Activated naive CD8-positive, alpha-beta T cell treated with anti-CD3 and anti-CD28 coated beads, Interleukin-2, amount 10 ng/mL, durations not matched to agents 7 days and 5 days (primary cell): Measurements from ENCODE around the gene FBN1. TPM values are rescaled to one million over a fixed set of nuclear protein-coding genes. Genes with fewer than 3 reads are reported as not detected.

Source experiments
- ATAC-seq: fragments of 150-1000 bp; cut with Tn5 transposase; one replicate; pipeline ENCODE4 v1.10.0; 2021; ENCODE audit warnings: low read depth, moderate library complexity
- POLR2A ChIA-PET: fragments of 350-600 bp; sonication (Branson Sonifier 250); formaldehyde crosslinking; loops from one replicate; lab custom pipeline; 2021; ENCODE audit warnings: antibody characterized with exemption; lab: Charles Lee
- DNase-seq: peaks from one replicate; pipeline ENCODE4 v3.0.0; 2021
- H3K27ac Mint-ChIP-seq: one replicate; pipeline ENCODE4 v1.8.0; 2022; ENCODE audit warnings: mild to moderate bottlenecking, mixed read lengths
- H3K27me3 Mint-ChIP-seq: one replicate; pipeline ENCODE4 v1.8.0; 2022; ENCODE audit warnings: mild to moderate bottlenecking, moderate library complexity, mixed read lengths
- H3K36me3 Mint-ChIP-seq: one replicate; pipeline ENCODE4 v1.8.0; 2021; ENCODE audit warnings: mild to moderate bottlenecking, mixed read lengths
- H3K4me1 Mint-ChIP-seq: one replicate; pipeline ENCODE4 v1.8.0; 2021; ENCODE audit warnings: mixed read lengths
- H3K4me3 Mint-ChIP-seq: one replicate; pipeline ENCODE4 v1.8.0; 2022; ENCODE audit warnings: mild to moderate bottlenecking, moderate library complexity, mixed read lengths
- H3K9me3 Mint-ChIP-seq: one replicate; pipeline ENCODE4 v1.8.0; 2021; ENCODE audit warnings: mixed read lengths
- total RNA-seq, 2 experiments: library from RNA; stranded (reverse); gene quantifications; one replicate each; pipeline ENCODE4 v1.2.3, GENCODE V29; 2021

FBN1 gene
- under 1 TPM; 0.43 to 0.75 TPM for total RNA-seq

DNA sequence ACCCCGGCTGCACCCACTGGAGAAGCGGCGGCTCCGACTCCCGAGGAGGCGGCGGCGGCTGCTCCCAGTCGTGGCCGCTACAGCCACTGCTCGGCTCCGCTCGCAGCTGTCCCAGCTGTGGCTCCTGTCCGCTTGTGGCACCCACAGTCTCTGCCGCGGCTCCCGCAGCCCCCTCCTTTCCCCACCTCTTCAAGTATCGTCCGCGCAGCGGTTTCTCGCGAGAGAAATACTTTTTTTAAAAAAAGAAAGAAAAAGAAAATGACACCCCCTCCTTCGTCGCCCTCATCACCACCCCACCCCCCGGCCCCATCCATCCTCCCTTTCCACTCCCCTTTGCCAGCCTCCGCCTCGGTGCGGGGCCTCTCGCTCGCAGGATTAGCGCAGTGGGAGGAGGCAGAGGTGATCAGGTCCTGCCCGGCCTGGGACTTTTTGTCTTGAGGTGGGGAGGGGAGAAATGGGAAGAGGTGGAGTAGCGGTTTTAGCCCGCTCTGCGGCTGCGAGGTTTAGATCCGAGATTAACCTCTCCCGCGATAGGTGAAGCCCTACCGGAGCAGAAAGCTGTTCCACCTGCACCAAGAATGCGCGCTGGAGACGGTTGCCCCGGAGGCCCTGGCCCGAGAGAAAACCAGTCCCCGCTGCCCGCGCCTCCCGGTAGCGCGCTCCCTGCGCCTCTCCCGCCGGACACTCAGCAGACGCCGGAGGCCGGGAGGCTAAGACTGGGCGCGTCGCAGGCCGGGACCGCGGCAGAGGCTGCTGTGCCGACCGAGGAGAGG is at the start of gene FBN1:
Gene FBN1 (minus strand): TSS at position 152 of the 773 bp plus-strand sequence. CDS start 940 bp downstream, outside the sequence.
- DNase-seq, result peak; percentile 55
- peaks cover 65% of the 10 kb centered on the region for H3K27me3 Mint-ChIP-seq

DNA sequence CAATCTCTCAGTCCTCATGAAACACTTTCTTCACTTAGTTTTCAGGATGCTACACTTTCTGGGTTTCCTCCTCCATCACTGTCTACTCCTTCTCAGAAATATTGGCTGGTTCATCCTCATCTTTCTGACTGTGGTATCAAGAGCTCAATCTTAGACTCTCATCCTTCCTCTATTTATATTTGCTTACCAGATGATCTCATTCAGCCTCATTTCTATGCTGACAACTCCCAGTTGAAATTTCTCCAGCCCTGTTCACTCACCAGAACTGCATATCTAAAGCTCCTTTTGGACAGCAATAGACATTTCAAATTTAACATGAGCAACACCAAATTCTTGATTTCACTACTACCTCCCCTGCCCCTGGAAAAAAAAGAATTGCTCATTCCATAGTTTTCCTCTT is 48.0 kb upstream of the FBN1 start:
- H3K4me1 Mint-ChIP-seq, result peaks cover 6% of the 10 kb centered on the region
- DNase-seq (no peak), ATAC-seq (no peak)
- H3K9me3 Mint-ChIP-seq, result no peaks in the 10 kb centered on the region
- H3K27me3 Mint-ChIP-seq, result peaks cover 2% of the 10 kb centered on the region
- H3K27ac Mint-ChIP-seq, result no peak overlapping the region
- no peak overlapping the region for H3K4me3 Mint-ChIP-seq
- peaks cover 4% of the 10 kb centered on the region for H3K36me3 Mint-ChIP-seq
- POLR2A ChIA-PET, result no interaction called here

More for the DNA sequence above, at the start of gene FBN1:
- Mint-ChIP-seq H3K4me3 (peak within 1 kb of the TSS; percentile 77), H3K27ac (no peak within 1 kb of the TSS), H3K36me3 (no peaks in the 10 kb centered on the region), H3K4me1 (peaks cover 6% of the 10 kb centered on the region), H3K9me3 (no peaks in the 10 kb centered on the region)
- peak; percentile 65 for ATAC-seq
- POLR2A ChIA-PET, result no interaction called here

DNA sequence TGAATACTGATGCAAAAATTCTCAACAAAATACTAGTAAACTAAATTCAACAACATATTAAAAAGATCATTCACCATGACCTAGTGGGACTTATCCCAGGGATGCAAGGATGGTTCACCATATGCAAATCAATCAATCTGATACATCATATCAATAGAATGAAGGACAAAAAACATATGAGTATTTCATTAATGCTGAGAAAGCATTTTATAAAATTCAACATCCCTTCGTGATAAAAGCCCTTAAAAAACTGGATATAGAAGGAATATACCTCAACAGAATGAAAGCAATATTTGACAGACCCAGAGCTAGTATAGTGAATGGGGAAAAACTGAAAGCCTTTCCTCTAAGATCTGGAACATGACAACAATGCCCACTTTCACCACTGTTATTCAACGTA is 43.0 kb upstream of the FBN1 start:
- Mint-ChIP-seq H3K9me3 (no peaks in the 10 kb centered on the region), H3K4me3 (no peak overlapping the region)
- POLR2A ChIA-PET, result no interaction called here

DNA sequence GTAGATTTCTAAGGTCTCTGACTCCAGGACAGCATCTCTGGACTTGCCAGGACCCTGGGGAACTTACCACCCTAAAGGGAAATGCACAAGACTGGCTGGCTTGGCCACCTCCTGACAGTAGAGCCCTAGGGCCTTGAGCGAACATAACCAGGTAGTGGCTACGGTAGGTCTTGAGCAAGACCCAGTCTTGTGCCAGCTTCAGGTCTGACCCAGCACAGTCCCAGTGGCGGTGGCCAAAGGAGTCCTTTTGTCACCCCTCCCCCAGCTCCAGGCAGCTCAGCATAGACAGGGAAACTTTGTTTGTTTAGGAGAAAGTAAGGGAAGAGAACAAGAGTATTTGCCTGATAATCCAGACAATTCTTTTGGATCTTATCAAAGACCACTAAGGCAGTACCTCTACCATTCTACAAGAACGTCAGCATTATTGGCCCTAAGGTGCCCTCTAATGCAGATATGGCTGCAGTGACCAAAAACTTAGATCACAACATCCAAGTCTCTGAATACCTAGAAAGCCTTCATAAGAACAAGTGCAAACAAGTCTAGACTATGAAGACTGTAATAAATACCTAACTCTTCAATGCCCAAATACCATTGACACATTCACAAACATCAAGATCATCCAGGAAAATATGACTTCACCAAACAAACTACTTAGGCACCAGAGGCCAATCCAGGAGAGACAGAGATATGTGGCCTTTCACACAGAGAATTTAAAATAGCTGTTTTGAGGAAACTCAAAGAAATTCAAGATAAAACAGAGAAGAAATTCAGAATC is 38.7 kb upstream of the FBN1 start:
- no peaks in the 10 kb centered on the region for H3K4me1 Mint-ChIP-seq
- no peak for ATAC-seq
- H3K27me3 Mint-ChIP-seq, result no peaks in the 10 kb centered on the region
- DNase-seq, result no peak
- no peaks in the 10 kb centered on the region for H3K36me3 Mint-ChIP-seq
- no peak overlapping the region for H3K4me3 Mint-ChIP-seq
- POLR2A ChIA-PET, result no interaction called here
- no peak overlapping the region for H3K27ac Mint-ChIP-seq
- H3K9me3 Mint-ChIP-seq, result no peaks in the 10 kb centered on the region

More for the DNA sequence above, 43.0 kb upstream of the FBN1 start:
- ATAC-seq (no peak), DNase-seq (no peak)
- no peaks in the 10 kb centered on the region for H3K4me1 Mint-ChIP-seq
- H3K27ac Mint-ChIP-seq, result no peak overlapping the region
- peaks cover 2% of the 10 kb centered on the region for H3K27me3 Mint-ChIP-seq
- no peaks in the 10 kb centered on the region for H3K36me3 Mint-ChIP-seq

DNA sequence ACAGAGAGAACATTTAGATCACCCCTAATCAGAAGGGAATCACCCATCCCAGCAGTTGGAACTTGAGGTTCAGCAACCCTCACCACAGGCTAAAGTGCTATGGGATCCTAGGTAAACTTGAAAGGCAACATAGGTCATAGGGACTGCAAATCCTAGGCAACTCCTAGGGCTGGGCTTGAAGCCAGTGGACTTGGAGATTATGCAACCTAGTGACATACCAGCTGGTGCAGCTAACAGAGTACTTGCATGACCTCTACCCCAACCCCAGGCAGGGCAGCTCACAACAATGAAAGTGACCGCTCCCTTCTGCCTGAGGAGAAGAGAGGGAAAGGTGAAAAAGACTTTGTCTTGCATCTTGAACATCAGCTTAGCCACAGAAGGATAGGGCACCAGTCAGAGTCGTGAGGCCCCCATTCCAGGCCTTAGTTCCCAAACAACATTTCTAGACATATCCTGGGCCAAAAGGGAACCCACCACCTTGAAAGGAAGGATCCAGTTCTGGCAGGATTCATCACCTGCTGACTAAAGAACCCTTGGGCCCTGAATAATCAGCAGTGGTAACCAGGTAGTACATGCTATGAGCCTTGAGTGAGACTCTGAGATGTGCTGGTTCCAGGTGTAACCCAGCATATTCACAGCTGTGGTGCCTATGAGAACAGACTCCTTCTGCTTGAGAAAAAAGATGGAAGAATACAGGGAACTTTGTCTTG is 37.6 kb upstream of the FBN1 start:
- ATAC-seq (no peak), DNase-seq (no peak)
- H3K9me3 Mint-ChIP-seq, result no peaks in the 10 kb centered on the region
- no peak overlapping the region for H3K27ac Mint-ChIP-seq
- no peak overlapping the region for H3K4me3 Mint-ChIP-seq
- H3K4me1 Mint-ChIP-seq, result no peaks in the 10 kb centered on the region
- no peaks in the 10 kb centered on the region for H3K36me3 Mint-ChIP-seq
- no peaks in the 10 kb centered on the region for H3K27me3 Mint-ChIP-seq
- POLR2A ChIA-PET, result no interaction called here

DNA sequence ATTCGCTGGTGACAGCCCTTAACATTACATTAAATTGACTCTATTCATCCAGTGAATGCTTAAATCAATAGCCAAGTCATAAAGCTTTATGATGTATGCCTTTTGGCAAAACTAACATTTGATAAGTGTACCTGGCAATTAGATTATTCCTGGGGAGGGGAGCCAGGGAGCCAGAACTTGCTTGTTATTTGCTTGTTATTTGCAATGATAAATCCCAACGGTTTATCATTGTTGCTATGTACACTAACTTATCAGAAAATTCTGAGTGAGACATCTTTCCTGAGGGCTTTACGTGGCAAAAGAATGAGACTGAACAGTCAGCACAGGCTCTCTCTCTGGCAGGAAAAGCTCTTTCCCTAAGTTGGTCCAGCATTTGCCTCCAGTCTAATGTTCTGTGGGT is 35.8 kb upstream of the FBN1 start:
- POLR2A ChIA-PET, result no interaction called here
- no peaks in the 10 kb centered on the region for H3K9me3 Mint-ChIP-seq

DNA sequence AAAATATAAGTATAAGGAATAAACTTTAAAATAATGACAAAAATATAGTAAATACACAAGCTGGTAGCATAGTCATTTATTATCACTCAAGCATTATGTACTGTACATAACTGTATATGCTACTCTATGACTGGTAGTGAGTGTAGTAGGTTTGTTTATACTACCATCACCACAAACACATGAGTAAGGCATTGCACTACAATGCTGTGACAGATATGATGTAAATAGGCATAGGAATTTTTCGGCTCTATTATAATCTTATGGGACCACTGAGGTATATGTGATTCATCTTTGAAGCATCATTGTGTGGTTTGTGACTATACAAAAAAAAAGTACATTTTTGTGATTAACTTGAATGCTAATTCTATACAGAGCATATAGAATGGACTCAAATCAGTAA is 35.3 kb upstream of the FBN1 start:
- Mint-ChIP-seq H3K36me3 (no peaks in the 10 kb centered on the region), H3K27me3 (no peaks in the 10 kb centered on the region), H3K9me3 (peaks cover under 1% of the 10 kb centered on the region), H3K4me1 (no peaks in the 10 kb centered on the region), H3K4me3 (no peak overlapping the region), H3K27ac (no peak overlapping the region)
- no peak for ATAC-seq
- DNase-seq, result no peak
- POLR2A ChIA-PET, result no interaction called here

More for the DNA sequence above, 35.8 kb upstream of the FBN1 start:
- ATAC-seq (no peak), DNase-seq (no peak)
- Mint-ChIP-seq H3K36me3 (no peaks in the 10 kb centered on the region), H3K4me1 (no peaks in the 10 kb centered on the region), H3K4me3 (no peak overlapping the region), H3K27me3 (no peaks in the 10 kb centered on the region), H3K27ac (no peak overlapping the region)

- DNase-seq, result no peak
- Mint-ChIP-seq H3K4me3 (no peak overlapping the region), H3K27me3 (peaks cover 5% of the 10 kb centered on the region), H3K27ac (no peak overlapping the region), H3K36me3 (no peaks in the 10 kb centered on the region), H3K9me3 (peaks cover 2% of the 10 kb centered on the region), H3K4me1 (no peaks in the 10 kb centered on the region)
- no peak for ATAC-seq
- POLR2A ChIA-PET, result no interaction called here
These were observed 34.4 kb upstream of the FBN1 start for GRCh38 chr15:48679952-48680351.

DNA sequence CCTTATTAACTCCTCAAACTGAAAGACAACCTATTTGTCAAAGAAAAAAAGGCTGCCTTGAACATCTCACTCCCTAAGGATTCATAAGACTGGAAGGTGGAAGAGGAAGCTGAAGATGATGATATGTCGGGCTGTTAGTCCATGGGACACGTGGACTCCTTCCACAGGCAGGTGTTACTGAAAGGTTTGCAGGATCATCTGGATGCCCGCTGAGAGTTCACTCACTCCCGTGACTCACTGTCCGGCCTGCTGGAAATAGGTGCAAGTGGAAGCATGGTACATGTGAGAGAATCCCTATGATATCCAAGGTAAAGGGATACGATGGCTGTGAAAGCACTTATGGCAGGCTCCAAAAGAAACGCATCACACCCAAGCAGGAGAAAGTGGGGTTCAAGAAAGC is 33.3 kb upstream of the FBN1 start:
- Mint-ChIP-seq H3K4me1 (no peaks in the 10 kb centered on the region), H3K36me3 (no peaks in the 10 kb centered on the region), H3K27ac (no peak overlapping the region), H3K9me3 (peaks cover 2% of the 10 kb centered on the region), H3K27me3 (peaks cover 5% of the 10 kb centered on the region), H3K4me3 (no peak overlapping the region)
- POLR2A ChIA-PET, result no interaction called here
- ATAC-seq, result no peak
- DNase-seq, result no peak

- no peaks in the 10 kb centered on the region for H3K4me1 Mint-ChIP-seq
- H3K9me3 Mint-ChIP-seq, result peaks cover 2% of the 10 kb centered on the region
- no peaks in the 10 kb centered on the region for H3K36me3 Mint-ChIP-seq
- no peak overlapping the region for H3K4me3 Mint-ChIP-seq
- POLR2A ChIA-PET, result no interaction called here
- DNase-seq (no peak), ATAC-seq (no peak)
- H3K27ac Mint-ChIP-seq, result no peak overlapping the region
- peaks cover 5% of the 10 kb centered on the region for H3K27me3 Mint-ChIP-seq
These were observed 32.3 kb upstream of the FBN1 start for GRCh38 chr15:48677821-48678220.

DNA sequence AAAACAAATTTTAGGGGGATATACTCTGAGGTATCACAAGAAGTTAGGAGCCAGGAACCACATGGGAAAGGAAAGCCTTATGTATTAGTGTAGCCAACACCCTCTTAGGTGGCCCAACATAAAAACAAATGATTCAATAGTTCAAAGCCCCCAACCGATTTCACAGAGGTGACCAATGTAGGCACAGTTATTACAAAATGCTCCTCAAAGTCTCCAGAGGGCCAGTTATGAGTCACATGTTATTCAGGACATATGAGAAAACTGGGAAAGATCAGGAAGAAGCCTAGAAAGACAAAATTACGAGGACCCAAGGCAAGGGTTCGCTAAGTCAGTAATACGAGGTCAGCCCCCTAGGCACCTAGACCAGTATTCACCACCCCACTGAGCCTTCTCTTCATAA is 29.9 kb upstream of the FBN1 start:
- Mint-ChIP-seq H3K9me3 (peaks cover 2% of the 10 kb centered on the region), H3K27me3 (peaks cover 5% of the 10 kb centered on the region), H3K4me3 (no peak overlapping the region), H3K36me3 (no peaks in the 10 kb centered on the region), H3K4me1 (no peaks in the 10 kb centered on the region), H3K27ac (no peak overlapping the region)
- ATAC-seq (no peak), DNase-seq (no peak)
- POLR2A ChIA-PET, result no interaction called here

DNA sequence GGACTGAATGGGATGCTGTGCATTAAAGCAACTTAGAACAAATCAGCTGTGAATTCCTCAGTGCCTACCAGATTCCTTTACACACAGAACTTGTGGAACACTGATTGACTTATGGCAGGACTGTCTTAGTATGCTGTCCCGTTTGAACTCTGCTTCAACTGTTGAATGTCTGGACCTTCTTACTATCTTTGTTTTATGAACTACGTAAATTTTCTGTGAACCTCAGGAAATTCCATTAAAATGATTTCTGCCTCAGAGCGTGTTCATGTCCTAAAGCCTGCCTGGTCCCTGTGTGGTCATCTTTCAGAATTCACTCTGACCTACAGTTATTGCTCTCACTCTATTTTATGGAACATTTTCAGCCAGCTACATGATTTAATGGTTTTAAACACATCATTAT is 29.4 kb upstream of the FBN1 start:
- POLR2A ChIA-PET, result no interaction called here
- Mint-ChIP-seq H3K9me3 (peaks cover 2% of the 10 kb centered on the region), H3K36me3 (no peaks in the 10 kb centered on the region), H3K4me1 (no peaks in the 10 kb centered on the region), H3K4me3 (no peak overlapping the region), H3K27ac (no peak overlapping the region), H3K27me3 (peaks cover 5% of the 10 kb centered on the region)
- ATAC-seq, result no peak
- DNase-seq, result no peak

DNA sequence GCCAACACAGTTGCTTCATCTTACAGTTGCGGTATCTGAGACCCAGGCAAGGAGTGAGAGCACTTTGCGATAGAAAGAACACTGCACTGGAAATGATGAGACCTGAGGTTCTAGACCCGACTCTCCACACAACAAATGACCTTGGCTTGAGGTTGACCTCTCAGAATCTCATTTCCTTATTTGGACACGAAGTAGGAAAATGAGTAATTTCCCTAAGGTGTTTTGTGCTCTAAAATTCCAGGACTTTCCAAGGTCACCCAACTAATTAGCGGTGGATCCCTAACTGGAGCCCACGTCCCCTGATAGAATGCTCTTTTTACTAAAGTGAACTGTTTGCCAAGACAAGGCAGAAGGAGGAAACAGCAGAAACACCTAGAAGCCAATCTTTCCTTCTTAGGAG is 26.7 kb upstream of the FBN1 start:
- Mint-ChIP-seq H3K4me1 (no peaks in the 10 kb centered on the region), H3K9me3 (peaks cover 2% of the 10 kb centered on the region), H3K36me3 (no peaks in the 10 kb centered on the region), H3K27me3 (peaks cover 5% of the 10 kb centered on the region), H3K4me3 (no peak overlapping the region), H3K27ac (no peak overlapping the region)
- DNase-seq (no peak), ATAC-seq (no peak)
- POLR2A ChIA-PET, result no interaction called here
